Measurements from ENCODE around the gene SEC61B.

The SEC61B gene

GRCh38 chr9:99199938-99200539 lies 22.0 kb upstream of the SEC61B start:
- TF ChIP-seq RAD21 (IDR thresholded peaks at IDR 0.05; ENCODE audit: low read depth) (no peak), CEBPB (IDR thresholded peaks at IDR 0.05) (no peak), USF1 (IDR thresholded peaks at IDR 0.05) (no peak), TCF12 (IDR thresholded peaks at IDR 0.05; ENCODE audit: low read depth) (no peak), EGR1 (IDR thresholded peaks at IDR 0.05) (no peak), CREB1 (IDR thresholded peaks at IDR 0.05; ENCODE audit: low read depth) (no peak), FOXM1 (IDR thresholded peaks at IDR 0.05; ENCODE audit: borderline replicate concordance, low read depth) (no peak), TAF1 (IDR thresholded peaks at IDR 0.05; ENCODE audit: low read depth) (no peak), MAX (IDR thresholded peaks at IDR 0.05) (no peak), NFIC (IDR thresholded peaks at IDR 0.05) (no peak)
- TF ChIP-seq, protein P1, sequence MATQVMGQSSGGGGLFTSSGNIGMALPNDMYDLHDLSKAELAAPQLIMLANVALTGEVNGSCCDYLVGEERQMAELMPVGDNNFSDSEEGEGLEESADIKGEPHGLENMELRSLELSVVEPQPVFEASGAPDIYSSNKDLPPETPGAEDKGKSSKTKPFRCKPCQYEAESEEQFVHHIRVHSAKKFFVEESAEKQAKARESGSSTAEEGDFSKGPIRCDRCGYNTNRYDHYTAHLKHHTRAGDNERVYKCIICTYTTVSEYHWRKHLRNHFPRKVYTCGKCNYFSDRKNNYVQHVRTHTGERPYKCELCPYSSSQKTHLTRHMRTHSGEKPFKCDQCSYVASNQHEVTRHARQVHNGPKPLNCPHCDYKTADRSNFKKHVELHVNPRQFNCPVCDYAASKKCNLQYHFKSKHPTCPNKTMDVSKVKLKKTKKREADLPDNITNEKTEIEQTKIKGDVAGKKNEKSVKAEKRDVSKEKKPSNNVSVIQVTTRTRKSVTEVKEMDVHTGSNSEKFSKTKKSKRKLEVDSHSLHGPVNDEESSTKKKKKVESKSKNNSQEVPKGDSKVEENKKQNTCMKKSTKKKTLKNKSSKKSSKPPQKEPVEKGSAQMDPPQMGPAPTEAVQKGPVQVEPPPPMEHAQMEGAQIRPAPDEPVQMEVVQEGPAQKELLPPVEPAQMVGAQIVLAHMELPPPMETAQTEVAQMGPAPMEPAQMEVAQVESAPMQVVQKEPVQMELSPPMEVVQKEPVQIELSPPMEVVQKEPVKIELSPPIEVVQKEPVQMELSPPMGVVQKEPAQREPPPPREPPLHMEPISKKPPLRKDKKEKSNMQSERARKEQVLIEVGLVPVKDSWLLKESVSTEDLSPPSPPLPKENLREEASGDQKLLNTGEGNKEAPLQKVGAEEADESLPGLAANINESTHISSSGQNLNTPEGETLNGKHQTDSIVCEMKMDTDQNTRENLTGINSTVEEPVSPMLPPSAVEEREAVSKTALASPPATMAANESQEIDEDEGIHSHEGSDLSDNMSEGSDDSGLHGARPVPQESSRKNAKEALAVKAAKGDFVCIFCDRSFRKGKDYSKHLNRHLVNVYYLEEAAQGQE (IDR thresholded peaks at IDR 0.05; ENCODE audit: low read depth) = no peak

GRCh38 chr9:99201603-99202002 lies 20.5 kb upstream of the SEC61B start:
- TF ChIP-seq CREB1 (IDR thresholded peaks at IDR 0.05; ENCODE audit: low read depth) = no peak

DNA sequence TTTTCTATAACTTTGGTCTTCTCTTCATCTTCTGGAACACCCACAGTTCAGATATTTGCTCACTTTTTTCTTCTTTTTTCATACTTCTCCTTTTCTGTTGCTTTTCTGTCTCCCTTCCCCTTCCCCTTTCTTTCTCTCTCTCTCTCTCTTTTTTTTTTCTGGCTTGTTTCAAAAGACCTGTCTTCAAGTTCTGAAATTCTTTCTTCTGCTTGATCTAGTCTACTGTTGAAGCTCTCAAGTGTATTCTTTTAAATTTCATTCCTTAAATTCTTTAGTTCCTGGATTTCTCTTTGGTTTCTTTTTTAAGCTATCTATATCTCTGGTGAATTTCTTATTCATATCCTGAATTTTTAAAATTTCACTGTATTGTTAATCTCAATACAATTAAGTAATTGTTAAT lies 11.5 kb upstream of the SEC61B start:
- TF ChIP-seq EP300 (IDR thresholded peaks at IDR 0.05; ENCODE audit: borderline replicate concordance) (no peak), RAD21 (IDR thresholded peaks at IDR 0.05; ENCODE audit: low read depth) (no peak), NFIC (IDR thresholded peaks at IDR 0.05) (no peak), USF1 (IDR thresholded peaks at IDR 0.05) (no peak), TEAD4 (IDR thresholded peaks at IDR 0.05) (no peak), CREB1 (IDR thresholded peaks at IDR 0.05; ENCODE audit: low read depth) (no peak), TAF1 (IDR thresholded peaks at IDR 0.05; ENCODE audit: low read depth) (no peak), TCF12 (IDR thresholded peaks at IDR 0.05; ENCODE audit: low read depth) (no peak), ZBTB7A (IDR thresholded peaks at IDR 0.05; ENCODE audit: low read depth) (no peak), YY1 (IDR thresholded peaks at IDR 0.05; ENCODE audit: low read depth) (no peak), CEBPB (IDR thresholded peaks at IDR 0.05) (no peak), MAX (IDR thresholded peaks at IDR 0.05) (no peak)
- TF ChIP-seq, protein P1 (IDR thresholded peaks at IDR 0.05; ENCODE audit: low read depth) = no peak

- no peak for TF ChIP-seq TCF12 (IDR thresholded peaks at IDR 0.05; ENCODE audit: low read depth)
- TF ChIP-seq TEAD4 (IDR thresholded peaks at IDR 0.05) = no peak
- no peak for TF ChIP-seq CREB1 (IDR thresholded peaks at IDR 0.05; ENCODE audit: low read depth)
- TF ChIP-seq RAD21 (IDR thresholded peaks at IDR 0.05; ENCODE audit: low read depth) = no peak
- TF ChIP-seq EP300 (IDR thresholded peaks at IDR 0.05; ENCODE audit: borderline replicate concordance) = no peak
- no peak for TF ChIP-seq ZBTB7A (IDR thresholded peaks at IDR 0.05; ENCODE audit: low read depth)
- no peak for TF ChIP-seq YY1 (IDR thresholded peaks at IDR 0.05; ENCODE audit: low read depth)
- TF ChIP-seq USF1 (IDR thresholded peaks at IDR 0.05) = no peak
- no peak for TF ChIP-seq MAX (IDR thresholded peaks at IDR 0.05)
- no peak for TF ChIP-seq CEBPB (IDR thresholded peaks at IDR 0.05)
- TF ChIP-seq, protein P1 (IDR thresholded peaks at IDR 0.05; ENCODE audit: low read depth) = no peak
- no peak for TF ChIP-seq FOXM1 (IDR thresholded peaks at IDR 0.05; ENCODE audit: borderline replicate concordance, low read depth)
- no peak for TF ChIP-seq TAF1 (IDR thresholded peaks at IDR 0.05; ENCODE audit: low read depth)
- no peak for TF ChIP-seq EGR1 (IDR thresholded peaks at IDR 0.05)
These were observed 10.3 kb upstream of the SEC61B start for GRCh38 chr9:99211746-99212145.

All from Ishikawa (cell line).